HepG2 (cell line): ENCODE measurements around the gene POLR3H. TPM values are rescaled to one million over a fixed set of nuclear protein-coding genes. Genes with fewer than 3 reads are reported as not detected.

Experiments
- GFI1 ChIP-seq: sonication (generic); formaldehyde crosslinking; IDR thresholded peaks from 2 replicates; pipeline ENCODE4 v1.5.0; 2020; ENCODE audit warnings: missing genetic modification reagents, mild to moderate bottlenecking, borderline replicate concordance
- HNRNPH1 ChIP-seq: fragments of 200-400 bp; formaldehyde crosslinking; optimal IDR thresholded peaks from 2 replicates; pipeline ENCODE3; 2017; ENCODE audit warnings: mild to moderate bottlenecking, low read depth, low read length
- KDM5B ChIP-seq: sonication (generic); formaldehyde crosslinking; IDR thresholded peaks from 2 replicates; pipeline ENCODE4 v1.4.0; 2020; ENCODE audit warnings: missing genetic modification reagents, mild to moderate bottlenecking, borderline replicate concordance
- RARG ChIP-seq: sonication (generic); formaldehyde crosslinking; IDR thresholded peaks from 2 replicates; pipeline ENCODE4 v1.4.0; 2020; ENCODE audit warnings: low read depth, mild to moderate bottlenecking, missing genetic modification reagents
- RFX1 ChIP-seq: fragments of 450-650 bp; IDR thresholded peaks from 2 replicates; pipeline ENCODE4 v1.6.1; 2017
- SATB2 ChIP-seq: sonication (generic); formaldehyde crosslinking; IDR thresholded peaks from 2 replicates; pipeline ENCODE4 v1.5.0; 2020; ENCODE audit warnings: missing genetic modification reagents
- SMC3 ChIP-seq: IDR thresholded peaks from 2 replicates; pipeline ENCODE4 v1.6.1; 2011; ENCODE audit warnings: low read length, improper control_type of control experiment
- STAG1 ChIP-seq: sonication (generic); formaldehyde crosslinking; IDR thresholded peaks from 2 replicates; pipeline ENCODE4 v1.4.0; 2020; ENCODE audit warnings: missing genetic modification reagents
- ZFP1 ChIP-seq: IDR thresholded peaks from 2 replicates; pipeline ENCODE4 v1.6.1; 2016
- ZNF143 ChIP-seq: sonication (generic); formaldehyde crosslinking; IDR thresholded peaks from 2 replicates; pipeline ENCODE4 v1.4.0; 2020; ENCODE audit warnings: missing genetic modification reagents
- ZNF501 ChIP-seq: sonication (generic); formaldehyde crosslinking; IDR thresholded peaks from 2 replicates; pipeline ENCODE4 v1.5.1; 2020; ENCODE audit warnings: mild to moderate bottlenecking, moderate library complexity, missing genetic modification reagents
- ZNF614 ChIP-seq: IDR thresholded peaks from 2 replicates; pipeline ENCODE4 v1.6.1; 2018; ENCODE audit warnings: missing biosample characterization, missing genetic modification reagents, inconsistent platforms, borderline replicate concordance
- ZSCAN12 ChIP-seq: sonication (generic); formaldehyde crosslinking; IDR thresholded peaks from 2 replicates; pipeline ENCODE4 v1.9.0; 2021; ENCODE audit warnings: mild to moderate bottlenecking, missing genetic modification reagents
- ZSCAN30 ChIP-seq: sonication (generic); formaldehyde crosslinking; IDR thresholded peaks from 2 replicates; pipeline ENCODE4 v1.5.0; 2020; ENCODE audit warnings: mild to moderate bottlenecking, missing genetic modification reagents
- polyA plus RNA-seq, 8 experiments: library from polyadenylated mRNA; depleted of rRNA in 3 of 8; stranded (reverse) in 7 of 8; unstranded in 1 of 8; fragments of >200 nt; fragmentation: Illumina TruSeq in 4 of 8; extraction: Trizol in 4 of 8; gene quantifications; 2 replicates each; pipeline versions ENCODE4 v1.2.1 to v1.2.3, GENCODE V29; 2011 to 2016; ENCODE audit warnings: low read depth in 4 of 8, missing spikeins in 1 of 8, mixed read lengths in 1 of 8; ENCODE audit not compliant: insufficient read depth in 1 of 8
- total RNA-seq, 5 experiments: library from RNA; depleted of rRNA; stranded (reverse); fragments of >200 nt; fragmentation: Illumina TruSeq; extraction: Trizol; gene quantifications; 2 replicates each; pipeline ENCODE4 v1.2.3, GENCODE V29; 2016; ENCODE audit warnings: low read depth in 1 of 5
- TF ChIP-seq, protein P1 (sequence below): sonication (generic); formaldehyde crosslinking; conservative IDR thresholded peaks from 2 replicates; pipeline ENCODE4 v1.8.0; 2022; ENCODE audit warnings: missing genetic modification reagents
- TF ChIP-seq, protein P2 (sequence below): sonication (generic); formaldehyde crosslinking; IDR thresholded peaks from 2 replicates; pipeline ENCODE4 v1.4.0; 2020; ENCODE audit warnings: missing genetic modification reagents
- TF ChIP-seq, protein P3 (sequence below): sonication (generic); formaldehyde crosslinking; IDR thresholded peaks from 2 replicates; pipeline ENCODE4 v1.9.0; 2021; ENCODE audit warnings: missing genetic modification reagents, mild to moderate bottlenecking, borderline replicate concordance
- TF ChIP-seq, protein P4 (sequence below): sonication (generic); formaldehyde crosslinking; IDR thresholded peaks from 2 replicates; pipeline ENCODE4 v1.5.1; 2020; ENCODE audit warnings: mild to moderate bottlenecking, moderate library complexity, missing genetic modification reagents
- TF ChIP-seq, protein P5 (sequence below): sonication (generic); formaldehyde crosslinking; IDR thresholded peaks from 2 replicates; pipeline ENCODE4 v1.4.0; 2020; ENCODE audit warnings: missing genetic modification reagents, borderline replicate concordance

Gene POLR3H
- total and polyA plus RNA-seq, 2 of the 13 experiments (the other 11 are each of a cell fraction or from before 2014, with no cell fraction given) = 10.3 to 28.6 TPM

DNA sequence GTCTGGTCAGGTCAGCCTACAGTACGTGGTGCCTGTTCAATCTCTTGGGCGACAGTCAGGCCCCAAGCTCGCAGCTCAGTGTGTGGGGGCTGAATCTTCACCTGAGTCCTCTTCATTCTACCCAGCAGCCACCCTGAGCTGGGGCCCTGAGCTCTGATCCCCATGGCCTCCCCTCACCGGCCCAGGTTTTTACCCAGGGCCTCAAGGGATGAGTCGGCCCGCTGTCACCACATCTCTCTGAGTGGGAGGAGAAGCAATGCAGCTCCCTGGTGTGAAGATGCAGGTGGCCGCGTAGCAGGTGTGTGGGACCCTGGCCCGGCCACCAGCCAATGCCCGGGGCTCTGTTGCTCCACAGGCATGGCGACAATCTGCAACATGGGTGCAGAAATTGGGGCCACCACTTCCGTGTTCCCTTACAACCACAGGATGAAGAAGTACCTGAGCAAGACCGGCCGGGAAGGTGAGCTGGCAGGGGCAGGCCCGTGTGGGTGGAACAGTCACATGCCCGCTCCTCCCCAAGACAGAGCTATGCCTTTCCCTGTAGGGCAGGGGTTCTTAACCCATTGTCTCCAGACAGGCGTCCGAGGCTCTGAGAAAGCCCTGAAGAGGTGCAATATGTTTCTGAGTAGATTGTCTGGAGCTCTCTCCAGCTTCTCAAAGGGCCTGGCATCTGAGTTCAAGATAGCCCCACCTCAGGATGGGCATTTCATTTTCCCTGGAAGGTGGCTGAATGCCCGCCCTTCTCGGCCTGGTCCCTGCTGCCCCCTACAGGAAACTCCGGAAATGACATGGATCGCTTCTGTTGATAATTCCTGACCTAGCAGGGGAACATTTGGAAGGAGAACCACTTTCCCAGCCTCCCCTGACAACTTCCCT, 26.9 kb downstream of the POLR3H start (continued):
- TF ChIP-seq, protein P1, sequence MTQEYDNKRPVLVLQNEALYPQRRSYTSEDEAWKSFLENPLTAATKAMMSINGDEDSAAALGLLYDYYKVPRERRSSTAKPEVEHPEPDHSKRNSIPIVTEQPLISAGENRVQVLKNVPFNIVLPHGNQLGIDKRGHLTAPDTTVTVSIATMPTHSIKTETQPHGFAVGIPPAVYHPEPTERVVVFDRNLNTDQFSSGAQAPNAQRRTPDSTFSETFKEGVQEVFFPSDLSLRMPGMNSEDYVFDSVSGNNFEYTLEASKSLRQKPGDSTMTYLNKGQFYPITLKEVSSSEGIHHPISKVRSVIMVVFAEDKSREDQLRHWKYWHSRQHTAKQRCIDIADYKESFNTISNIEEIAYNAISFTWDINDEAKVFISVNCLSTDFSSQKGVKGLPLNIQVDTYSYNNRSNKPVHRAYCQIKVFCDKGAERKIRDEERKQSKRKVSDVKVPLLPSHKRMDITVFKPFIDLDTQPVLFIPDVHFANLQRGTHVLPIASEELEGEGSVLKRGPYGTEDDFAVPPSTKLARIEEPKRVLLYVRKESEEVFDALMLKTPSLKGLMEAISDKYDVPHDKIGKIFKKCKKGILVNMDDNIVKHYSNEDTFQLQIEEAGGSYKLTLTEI (CRISPR knock-in tag) = no peak
- TF ChIP-seq, protein P2, sequence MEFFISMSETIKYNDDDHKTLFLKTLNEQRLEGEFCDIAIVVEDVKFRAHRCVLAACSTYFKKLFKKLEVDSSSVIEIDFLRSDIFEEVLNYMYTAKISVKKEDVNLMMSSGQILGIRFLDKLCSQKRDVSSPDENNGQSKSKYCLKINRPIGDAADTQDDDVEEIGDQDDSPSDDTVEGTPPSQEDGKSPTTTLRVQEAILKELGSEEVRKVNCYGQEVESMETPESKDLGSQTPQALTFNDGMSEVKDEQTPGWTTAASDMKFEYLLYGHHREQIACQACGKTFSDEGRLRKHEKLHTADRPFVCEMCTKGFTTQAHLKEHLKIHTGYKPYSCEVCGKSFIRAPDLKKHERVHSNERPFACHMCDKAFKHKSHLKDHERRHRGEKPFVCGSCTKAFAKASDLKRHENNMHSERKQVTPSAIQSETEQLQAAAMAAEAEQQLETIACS (CRISPR knock-in tag) = no peak
- no peak for TF ChIP-seq ZFP1 (CRISPR knock-in tag)
- TF ChIP-seq, protein P3, sequence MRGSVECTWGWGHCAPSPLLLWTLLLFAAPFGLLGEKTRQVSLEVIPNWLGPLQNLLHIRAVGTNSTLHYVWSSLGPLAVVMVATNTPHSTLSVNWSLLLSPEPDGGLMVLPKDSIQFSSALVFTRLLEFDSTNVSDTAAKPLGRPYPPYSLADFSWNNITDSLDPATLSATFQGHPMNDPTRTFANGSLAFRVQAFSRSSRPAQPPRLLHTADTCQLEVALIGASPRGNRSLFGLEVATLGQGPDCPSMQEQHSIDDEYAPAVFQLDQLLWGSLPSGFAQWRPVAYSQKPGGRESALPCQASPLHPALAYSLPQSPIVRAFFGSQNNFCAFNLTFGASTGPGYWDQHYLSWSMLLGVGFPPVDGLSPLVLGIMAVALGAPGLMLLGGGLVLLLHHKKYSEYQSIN (CRISPR knock-in tag) = no peak
- no peak for TF ChIP-seq ZNF501 (CRISPR knock-in tag)
- peak; percentile 70; the same call in 1 of the 2 replicates for TF ChIP-seq SMC3
- peak; percentile 92 for TF ChIP-seq STAG1 (CRISPR knock-in tag)
- TF ChIP-seq ZNF614 = 0 out of 2 replicates have a peak, but pooled peaks have one; percentile 22
- no peak for TF ChIP-seq RARG (CRISPR knock-in tag)
- no peak for TF ChIP-seq GFI1
- no peak for TF ChIP-seq RFX1
- TF ChIP-seq ZNF143 = no peak
- TF ChIP-seq, protein P4, sequence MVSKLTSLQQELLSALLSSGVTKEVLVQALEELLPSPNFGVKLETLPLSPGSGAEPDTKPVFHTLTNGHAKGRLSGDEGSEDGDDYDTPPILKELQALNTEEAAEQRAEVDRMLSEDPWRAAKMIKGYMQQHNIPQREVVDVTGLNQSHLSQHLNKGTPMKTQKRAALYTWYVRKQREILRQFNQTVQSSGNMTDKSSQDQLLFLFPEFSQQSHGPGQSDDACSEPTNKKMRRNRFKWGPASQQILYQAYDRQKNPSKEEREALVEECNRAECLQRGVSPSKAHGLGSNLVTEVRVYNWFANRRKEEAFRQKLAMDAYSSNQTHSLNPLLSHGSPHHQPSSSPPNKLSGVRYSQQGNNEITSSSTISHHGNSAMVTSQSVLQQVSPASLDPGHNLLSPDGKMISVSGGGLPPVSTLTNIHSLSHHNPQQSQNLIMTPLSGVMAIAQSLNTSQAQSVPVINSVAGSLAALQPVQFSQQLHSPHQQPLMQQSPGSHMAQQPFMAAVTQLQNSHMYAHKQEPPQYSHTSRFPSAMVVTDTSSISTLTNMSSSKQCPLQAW (CRISPR knock-in tag) = 0 out of 2 replicates have a peak, but pooled peaks have one; percentile 51
- TF ChIP-seq HNRNPH1 = no peak
- TF ChIP-seq SATB2 (CRISPR knock-in tag) = no peak
- no peak for TF ChIP-seq ZSCAN12 (CRISPR knock-in tag)
- TF ChIP-seq, protein P5, sequence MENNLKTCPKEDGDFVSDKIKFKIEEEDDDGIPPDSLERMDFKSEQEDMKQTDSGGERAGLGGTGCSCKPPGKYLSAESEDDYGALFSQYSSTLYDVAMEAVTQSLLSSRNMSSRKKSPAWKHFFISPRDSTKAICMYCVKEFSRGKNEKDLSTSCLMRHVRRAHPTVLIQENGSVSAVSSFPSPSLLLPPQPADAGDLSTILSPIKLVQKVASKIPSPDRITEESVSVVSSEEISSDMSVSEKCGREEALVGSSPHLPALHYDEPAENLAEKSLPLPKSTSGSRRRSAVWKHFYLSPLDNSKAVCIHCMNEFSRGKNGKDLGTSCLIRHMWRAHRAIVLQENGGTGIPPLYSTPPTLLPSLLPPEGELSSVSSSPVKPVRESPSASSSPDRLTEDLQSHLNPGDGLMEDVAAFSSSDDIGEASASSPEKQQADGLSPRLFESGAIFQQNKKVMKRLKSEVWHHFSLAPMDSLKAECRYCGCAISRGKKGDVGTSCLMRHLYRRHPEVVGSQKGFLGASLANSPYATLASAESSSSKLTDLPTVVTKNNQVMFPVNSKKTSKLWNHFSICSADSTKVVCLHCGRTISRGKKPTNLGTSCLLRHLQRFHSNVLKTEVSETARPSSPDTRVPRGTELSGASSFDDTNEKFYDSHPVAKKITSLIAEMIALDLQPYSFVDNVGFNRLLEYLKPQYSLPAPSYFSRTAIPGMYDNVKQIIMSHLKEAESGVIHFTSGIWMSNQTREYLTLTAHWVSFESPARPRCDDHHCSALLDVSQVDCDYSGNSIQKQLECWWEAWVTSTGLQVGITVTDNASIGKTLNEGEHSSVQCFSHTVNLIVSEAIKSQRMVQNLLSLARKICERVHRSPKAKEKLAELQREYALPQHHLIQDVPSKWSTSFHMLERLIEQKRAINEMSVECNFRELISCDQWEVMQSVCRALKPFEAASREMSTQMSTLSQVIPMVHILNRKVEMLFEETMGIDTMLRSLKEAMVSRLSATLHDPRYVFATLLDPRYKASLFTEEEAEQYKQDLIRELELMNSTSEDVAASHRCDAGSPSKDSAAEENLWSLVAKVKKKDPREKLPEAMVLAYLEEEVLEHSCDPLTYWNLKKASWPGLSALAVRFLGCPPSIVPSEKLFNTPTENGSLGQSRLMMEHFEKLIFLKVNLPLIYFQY (CRISPR knock-in tag) = no peak
- TF ChIP-seq ZSCAN30 (CRISPR knock-in tag) = no peak
- TF ChIP-seq KDM5B (CRISPR knock-in tag) = 0 out of 2 replicates have a peak, but pooled peaks have one; percentile 21
